HG03039 (cell line): Measurements from ENCODE around the gene DAAM2.

ENCODE experiments used
- ATAC-seq: cut with Tn5 transposase; IDR thresholded peaks from one replicate; pipeline ENCODE4 v1.9.1; 2021; ENCODE audit warnings: mild to moderate bottlenecking, moderate library complexity; ENCODE audit not compliant: unreplicated experiment

The DAAM2 gene

GRCh38 chr6:39881851-39882530, 89.8 kb downstream of the DAAM2 start:
- no peak for ATAC-seq

- no peak for ATAC-seq
Observed at GRCh38 chr6:39882531-39882899, 90.3 kb downstream of the DAAM2 start.

GRCh38 chr6:39884696-39885095, 92.5 kb downstream of the DAAM2 start:
- ATAC-seq = no peak

GRCh38 chr6:39885691-39886090, 93.5 kb downstream of the DAAM2 start:
- ATAC-seq = no peak

- ATAC-seq = no peak
Observed at GRCh38 chr6:39886871-39887270, 94.7 kb downstream of the DAAM2 start.

GRCh38 chr6:39887692-39888450, 95.7 kb downstream of the DAAM2 start:
- no peak for ATAC-seq

GRCh38 chr6:39889229-39889628, 97.1 kb downstream of the DAAM2 start:
- no peak for ATAC-seq

- no peak for ATAC-seq
Observed at GRCh38 chr6:39891353-39891752, 99.2 kb downstream of the DAAM2 start.

GRCh38 chr6:39891976-39892375, 99.8 kb downstream of the DAAM2 start:
- ATAC-seq = no peak

- ATAC-seq = no peak
Observed at GRCh38 chr6:39892490-39893129, 100.4 kb downstream of the DAAM2 start.

- no peak for ATAC-seq
Observed at GRCh38 chr6:39893286-39893685, 101.1 kb downstream of the DAAM2 start.

- no peak for ATAC-seq
Observed at GRCh38 chr6:39896701-39897100, 104.5 kb downstream of the DAAM2 start.

- ATAC-seq = no peak
Observed at GRCh38 chr6:39897698-39898097, 105.5 kb downstream of the DAAM2 start.

GRCh38 chr6:39898625-39899024, 106.4 kb downstream of the DAAM2 start:
- ATAC-seq = no peak

- ATAC-seq = no peak
Observed at GRCh38 chr6:39899554-39900295, 107.5 kb downstream of the DAAM2 start.

- ATAC-seq = no peak
Observed at GRCh38 chr6:39901116-39901655, 109.0 kb downstream of the DAAM2 start.

GRCh38 chr6:39901670-39902069, 109.5 kb downstream of the DAAM2 start:
- no peak for ATAC-seq

GRCh38 chr6:39902136-39902535, 110.0 kb downstream of the DAAM2 start:
- ATAC-seq = no peak

GRCh38 chr6:39902786-39903465, 110.8 kb downstream of the DAAM2 start:
- no peak for ATAC-seq

GRCh38 chr6:39903656-39904055, 111.5 kb downstream of the DAAM2 start:
- no peak for ATAC-seq
